ENCODE measurements around the gene PKD1L1. TPM values are rescaled to one million over a fixed set of nuclear protein-coding genes. Genes with fewer than 3 reads are reported as not detected.

PKD1L1 gene
- total RNA-seq, 1 donor from 2014 or later, result 14.2 TPM

DNA sequence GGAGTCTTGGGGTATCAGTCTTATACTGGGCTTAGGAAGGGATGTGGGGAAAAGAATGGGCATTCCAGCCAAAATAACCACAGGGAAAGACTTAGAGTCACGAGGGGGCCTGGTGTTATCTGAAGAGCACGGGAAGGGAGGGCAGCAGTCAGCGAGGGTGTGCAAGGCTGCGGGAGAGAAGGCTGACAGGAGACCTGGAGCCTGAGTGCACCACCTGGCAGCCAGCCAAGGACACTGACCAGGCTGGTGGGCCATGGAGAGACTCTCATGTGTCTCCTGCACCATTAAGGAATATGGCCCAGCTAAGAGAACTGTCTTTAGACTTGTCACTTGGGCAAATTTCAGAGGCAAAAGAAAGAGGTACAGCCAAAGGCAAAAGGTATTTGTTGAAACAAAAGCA, 69.6 kb downstream of the PKD1L1 start:
- DNase-seq (ENCODE audit: extremely low read depth, low read depth, low spot score), result no peak

DNA sequence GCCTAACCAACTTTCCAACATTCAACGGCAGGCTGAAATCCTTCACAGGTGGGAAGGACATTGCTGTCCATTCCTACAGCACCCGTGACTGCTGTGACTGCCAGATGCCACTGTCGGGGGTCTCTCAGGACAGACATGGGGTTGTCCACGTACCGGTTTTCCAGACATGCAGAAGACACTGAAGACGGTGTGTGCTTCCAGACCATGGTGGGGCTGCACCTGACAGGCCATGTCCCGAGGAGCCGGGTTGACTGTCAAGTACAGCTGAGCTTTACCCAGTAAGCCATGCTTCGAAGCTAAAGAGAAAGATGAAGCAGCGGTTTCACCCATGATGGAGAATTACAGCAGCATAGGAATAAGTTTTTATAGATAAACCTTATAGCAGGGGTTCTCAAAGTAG, 70.9 kb downstream of the PKD1L1 start:
- DNase-seq (ENCODE audit: extremely low read depth, low read depth, low spot score), result no peak

GRCh38 chr7:47875998-47876744, 72.1 kb downstream of the PKD1L1 start:
- DNase-seq (ENCODE audit: extremely low read depth, low read depth, low spot score), result no peak

GRCh38 chr7:47875406-47875805, 72.9 kb downstream of the PKD1L1 start:
- no peak for DNase-seq (ENCODE audit: extremely low read depth, low read depth, low spot score)

DNA sequence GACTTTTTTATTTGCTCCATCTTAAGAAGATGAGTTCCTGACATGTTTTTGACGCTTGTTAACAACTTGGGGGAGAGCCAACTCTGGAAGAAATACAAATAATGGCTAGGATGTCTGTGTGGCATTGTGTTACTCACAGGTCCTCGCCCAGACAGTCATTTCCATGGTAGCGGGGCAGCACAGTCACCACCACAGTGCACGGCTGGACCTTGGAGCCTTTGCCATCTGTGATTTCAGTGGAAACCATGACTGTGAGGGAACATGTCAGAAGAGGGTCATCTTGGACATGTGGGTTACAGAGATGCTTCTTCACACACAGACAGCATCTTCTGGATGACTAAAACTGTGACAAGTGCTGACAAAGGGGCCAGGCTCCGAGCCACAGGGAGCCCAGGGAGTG, 74.5 kb downstream of the PKD1L1 start:
- DNase-seq (ENCODE audit: extremely low read depth, low read depth, low spot score), result peak; percentile 18

- no peak for DNase-seq (ENCODE audit: extremely low read depth, low read depth, low spot score)
These were observed 81.0 kb downstream of the PKD1L1 start for GRCh38 chr7:47867286-47867685.

DNA sequence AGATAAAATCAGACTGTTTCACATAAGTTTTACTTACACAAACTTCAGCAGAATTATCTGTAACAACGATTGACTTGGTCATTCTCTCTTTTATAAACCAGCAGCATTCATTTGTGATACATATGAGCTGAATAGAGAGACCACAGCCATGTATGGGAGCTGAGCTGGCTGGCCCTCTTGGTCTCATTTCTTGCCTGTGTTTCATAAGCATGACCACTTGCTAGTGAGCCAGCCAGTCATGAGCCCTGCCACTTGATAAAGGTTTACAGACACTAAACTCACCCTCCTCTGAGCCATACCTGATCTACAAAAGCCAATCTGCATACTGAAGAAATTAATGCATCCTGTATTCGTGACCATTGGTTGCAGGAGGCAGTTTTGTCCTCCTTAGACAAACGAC, 82.1 kb downstream of the PKD1L1 start:
- DNase-seq (ENCODE audit: extremely low read depth, low read depth, low spot score), result no peak

GRCh38 chr7:47852330-47853245, 95.7 kb downstream of the PKD1L1 start:
- DNase-seq (ENCODE audit: extremely low read depth, low read depth, low spot score), result no peak

- DNase-seq (ENCODE audit: extremely low read depth, low read depth, low spot score), result no peak
These were observed 101.1 kb downstream of the PKD1L1 start for GRCh38 chr7:47847207-47847606.

- peak; percentile 33 for DNase-seq (ENCODE audit: extremely low read depth, low read depth, low spot score)
These were observed 102.0 kb downstream of the PKD1L1 start for GRCh38 chr7:47846138-47846836.

DNA sequence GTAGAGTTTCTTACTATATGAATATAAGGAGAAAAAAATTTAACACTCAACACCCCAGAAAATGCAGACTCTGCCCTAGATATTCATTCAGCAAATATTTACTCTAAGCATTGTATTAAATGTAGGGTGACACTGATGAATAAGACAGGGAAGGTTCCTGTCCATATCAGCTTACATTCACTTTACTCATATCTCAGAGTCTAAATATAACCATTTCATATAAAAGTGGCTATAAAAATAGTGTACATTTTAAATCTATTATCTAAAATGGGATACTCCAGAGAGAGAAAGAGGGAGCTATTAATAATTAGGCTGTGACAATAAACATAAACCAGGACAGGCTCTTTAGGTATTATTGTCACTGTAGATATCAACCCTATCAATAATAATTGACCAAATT, 104.0 kb downstream of the PKD1L1 start:
- no peak for DNase-seq (ENCODE audit: extremely low read depth, low read depth, low spot score)

GRCh38 chr7:47843291-47843690, 105.0 kb downstream of the PKD1L1 start:
- DNase-seq (ENCODE audit: extremely low read depth, low read depth, low spot score), result no peak

DNA sequence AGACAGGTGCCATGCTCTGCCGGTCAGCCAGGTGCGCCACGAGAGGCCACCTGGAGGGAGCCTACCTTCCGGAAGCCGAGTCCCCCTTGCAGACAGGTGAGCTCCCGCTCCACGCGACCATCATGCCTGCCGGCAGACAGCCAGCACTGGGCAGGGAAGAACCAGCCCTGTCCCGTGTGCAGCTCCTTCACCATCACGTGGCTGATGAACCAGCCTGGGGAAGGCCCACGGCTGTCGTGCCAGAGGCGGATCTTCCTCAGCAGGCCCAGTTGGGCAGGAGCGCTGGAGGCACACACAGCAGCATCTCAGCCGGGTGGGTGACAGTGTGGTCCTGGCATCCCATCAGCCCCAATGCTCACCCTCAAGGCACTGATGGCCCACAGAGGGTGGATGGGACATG, 108.9 kb downstream of the PKD1L1 start:
- DNase-seq (ENCODE audit: extremely low read depth, low read depth, low spot score), result no peak

- DNase-seq (ENCODE audit: extremely low read depth, low read depth, low spot score), result no peak
These were observed 110.4 kb downstream of the PKD1L1 start for GRCh38 chr7:47837826-47838225.

- no peak for DNase-seq (ENCODE audit: extremely low read depth, low read depth, low spot score)
These were observed 111.6 kb downstream of the PKD1L1 start for GRCh38 chr7:47836503-47837202.

DNA sequence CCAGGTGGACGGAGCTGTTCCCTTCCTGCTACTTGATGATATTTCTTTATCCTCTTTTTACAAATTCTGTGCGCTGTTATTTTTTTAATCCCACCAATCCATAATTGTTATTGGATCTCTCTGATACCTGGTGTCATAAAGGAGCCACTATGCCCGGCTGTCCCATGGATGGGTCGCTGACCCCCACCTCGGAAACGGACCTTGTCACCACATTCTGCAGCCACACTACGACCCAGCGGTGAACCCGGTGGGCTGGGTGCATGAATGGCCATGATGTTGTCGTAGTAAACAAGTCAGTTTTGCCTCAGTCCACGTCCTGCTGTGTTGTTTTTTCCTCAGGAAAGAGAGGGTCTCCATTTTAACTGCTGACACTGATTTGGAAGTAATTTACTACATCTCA, 112.2 kb downstream of the PKD1L1 start:
- DNase-seq (ENCODE audit: extremely low read depth, low read depth, low spot score), result no peak

GRCh38 chr7:47833211-47833610, 115.1 kb downstream of the PKD1L1 start:
- DNase-seq (ENCODE audit: extremely low read depth, low read depth, low spot score), result no peak

GRCh38 chr7:47832105-47832715, 116.1 kb downstream of the PKD1L1 start:
- no peak for DNase-seq (ENCODE audit: extremely low read depth, low read depth, low spot score)

- DNase-seq (ENCODE audit: extremely low read depth, low read depth, low spot score), result no peak
These were observed 118.3 kb downstream of the PKD1L1 start for GRCh38 chr7:47830015-47830414.

- DNase-seq (ENCODE audit: extremely low read depth, low read depth, low spot score), result no peak
These were observed 120.4 kb downstream of the PKD1L1 start for GRCh38 chr7:47827871-47828270.
